ENCODE data around the gene FOXP4.

FOXP4 gene

DNA sequence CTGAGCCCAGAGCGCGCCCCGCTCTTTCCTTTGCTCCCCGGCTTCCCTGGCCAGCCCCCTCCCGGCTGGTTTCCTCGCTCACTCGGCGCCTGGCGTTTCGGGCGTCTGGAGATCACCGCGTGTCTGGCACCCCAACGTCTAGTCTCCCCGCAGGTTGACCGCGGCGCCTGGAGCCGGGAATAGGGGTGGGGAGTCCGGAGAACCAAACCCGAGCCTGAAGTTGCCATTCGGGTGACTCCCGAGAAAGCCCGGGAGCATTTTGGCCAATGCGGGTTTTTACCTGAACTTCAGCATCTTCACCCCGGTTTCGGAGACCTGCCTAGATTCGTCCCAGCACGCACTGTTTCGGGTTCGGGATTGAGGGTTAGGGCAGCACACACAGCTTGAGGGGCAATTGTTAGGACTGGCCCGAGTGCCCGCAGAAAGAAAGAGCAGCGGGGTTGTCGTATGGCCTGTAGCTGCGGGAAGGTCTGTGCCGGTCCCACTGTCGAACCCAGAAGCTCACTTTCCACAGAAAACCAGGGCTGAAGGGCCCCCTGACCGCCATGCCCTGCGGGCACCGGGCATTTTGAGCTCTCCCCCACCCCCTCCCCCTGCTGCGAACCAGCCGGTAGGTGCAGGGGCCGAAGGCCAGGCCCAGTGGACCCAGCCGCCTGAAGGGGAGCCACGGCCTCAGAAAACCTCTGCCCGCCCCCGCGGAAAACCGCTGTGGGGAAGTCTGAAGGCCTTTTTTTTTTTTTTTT is 2.1 kb downstream of the FOXP4 start:
- DNase-seq, result peak; percentile 43 to 47

DNA sequence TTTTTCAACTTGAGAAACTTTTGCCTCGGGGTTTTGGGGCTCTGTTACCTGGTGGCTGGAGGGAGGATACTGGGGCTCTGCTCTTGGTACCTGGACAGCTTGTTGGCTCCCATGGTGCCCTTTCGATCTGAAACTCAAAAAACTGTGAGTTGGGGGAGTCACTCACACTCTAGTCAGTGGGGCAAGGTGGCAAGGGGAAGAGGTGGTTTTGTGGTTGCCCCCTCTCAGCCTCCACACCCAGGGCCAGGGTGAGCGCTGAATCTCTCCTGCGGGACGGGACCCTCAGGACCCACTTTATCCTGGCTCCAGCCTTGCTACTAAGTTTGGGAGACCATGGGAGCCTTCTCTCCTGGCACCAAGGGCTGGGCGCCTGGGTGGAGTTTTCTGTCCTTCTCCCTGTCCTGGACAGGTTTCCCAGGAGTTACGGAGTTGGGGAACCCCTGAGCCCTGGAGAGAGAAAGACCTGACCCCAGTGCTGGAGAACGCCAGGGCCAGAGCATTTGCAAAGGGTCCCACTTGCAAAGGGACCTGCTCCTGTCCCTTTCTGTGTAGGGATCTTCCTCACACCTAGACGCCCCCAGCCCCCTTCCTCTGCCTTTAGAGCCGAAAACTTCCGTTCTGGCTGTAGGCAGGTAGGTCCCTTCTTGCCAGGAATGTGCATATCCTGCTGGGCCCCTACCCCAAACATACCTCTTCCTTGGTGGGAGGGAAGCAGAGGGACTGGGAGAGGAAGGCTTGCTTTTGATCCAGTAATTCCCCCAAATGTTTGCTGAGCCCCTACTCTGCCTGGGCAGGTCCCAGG is 2.9 kb downstream of the FOXP4 start:
- DNase-seq, result no peak

DNA sequence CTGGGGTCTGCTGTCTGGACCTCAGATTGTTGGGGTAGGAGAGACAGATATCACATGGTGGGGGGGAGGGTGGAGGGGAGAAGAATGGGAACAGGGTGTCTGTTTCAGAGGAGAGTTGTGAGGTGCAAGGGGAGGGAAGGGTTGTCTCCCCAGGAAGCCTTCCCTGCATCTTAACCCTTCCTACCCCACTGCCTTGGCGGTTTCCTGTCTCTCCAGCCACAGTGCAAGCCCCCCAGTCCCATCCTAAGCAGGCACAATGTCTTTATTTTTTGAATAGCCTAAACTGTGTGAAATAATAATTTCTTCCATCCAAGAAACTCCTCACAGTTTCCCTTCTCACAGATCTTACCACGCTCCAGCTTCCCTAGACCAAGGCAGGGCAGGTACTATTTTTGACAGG is 3.5 kb downstream of the FOXP4 start:
- no peak for DNase-seq

DNA sequence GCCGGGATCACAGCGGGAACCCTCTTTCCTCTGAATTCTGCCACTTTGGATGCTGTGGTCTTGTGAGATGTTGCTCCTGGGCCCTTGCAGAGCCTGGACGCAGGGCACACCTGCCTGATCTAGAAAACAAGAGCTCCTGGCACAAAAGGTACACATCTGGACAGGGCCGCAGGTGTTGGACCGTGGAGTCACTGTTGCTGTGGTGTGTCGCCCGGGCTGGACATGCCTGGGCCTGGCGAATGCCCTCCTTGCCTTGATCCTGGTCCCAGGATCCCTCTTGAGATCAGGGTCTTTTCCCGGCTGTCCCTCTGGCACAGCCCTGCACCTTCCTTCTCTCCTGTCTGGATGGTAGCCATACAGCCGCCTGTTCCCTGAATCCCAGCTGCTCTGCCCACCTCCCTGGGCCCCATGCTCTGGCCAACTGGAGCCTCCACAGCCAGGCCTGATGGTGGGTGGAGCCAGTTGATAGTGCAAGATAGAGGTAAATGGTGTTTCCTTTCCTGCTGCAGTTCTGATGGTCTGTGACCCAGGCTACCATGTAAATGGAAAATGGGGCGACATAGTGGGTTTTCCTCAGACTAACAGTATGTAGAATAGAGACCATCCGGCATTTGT is 5.0 kb downstream of the FOXP4 start:
- DNase-seq, result no peak

DNA sequence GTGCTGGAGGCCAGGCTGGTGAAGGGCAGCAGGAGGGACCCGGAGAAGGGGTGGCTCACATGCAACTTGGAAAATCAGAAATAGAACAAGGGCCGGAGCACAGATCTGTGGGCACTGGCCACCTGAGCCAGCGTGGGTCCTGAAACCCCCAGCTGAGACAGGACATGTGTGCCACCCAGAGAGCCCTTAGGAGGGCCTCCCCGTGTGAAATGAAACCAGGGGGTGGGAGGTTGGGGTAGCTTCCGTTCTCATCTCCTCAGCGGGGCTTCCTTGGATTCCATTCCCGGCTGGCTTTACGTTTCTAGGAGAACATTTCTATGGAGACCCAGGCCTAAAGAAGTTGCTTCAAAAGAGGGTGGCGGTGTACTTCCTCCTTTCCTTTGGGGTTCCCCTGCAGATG is 5.7 kb downstream of the FOXP4 start:
- DNase-seq, result no peak

DNA sequence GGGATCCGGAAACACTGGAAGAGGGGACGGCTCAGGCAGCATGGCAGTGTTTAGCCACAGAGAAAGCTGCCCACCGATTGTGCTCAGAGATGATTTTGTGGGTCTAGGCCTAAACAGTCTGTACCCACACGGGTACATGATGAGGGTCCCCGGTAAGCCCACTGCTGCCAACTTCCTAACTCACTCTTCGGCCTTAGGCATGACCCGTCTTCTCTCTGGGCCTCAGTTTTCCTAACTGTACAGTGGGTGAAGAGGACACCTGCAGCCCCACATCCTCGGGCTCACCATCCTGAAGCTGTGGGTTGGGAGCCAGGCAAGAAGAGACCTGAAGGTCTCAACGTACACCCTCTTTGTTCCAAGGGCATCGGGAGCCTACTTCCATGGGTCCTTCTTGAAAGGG is 6.5 kb downstream of the FOXP4 start:
- no peak for DNase-seq

DNA sequence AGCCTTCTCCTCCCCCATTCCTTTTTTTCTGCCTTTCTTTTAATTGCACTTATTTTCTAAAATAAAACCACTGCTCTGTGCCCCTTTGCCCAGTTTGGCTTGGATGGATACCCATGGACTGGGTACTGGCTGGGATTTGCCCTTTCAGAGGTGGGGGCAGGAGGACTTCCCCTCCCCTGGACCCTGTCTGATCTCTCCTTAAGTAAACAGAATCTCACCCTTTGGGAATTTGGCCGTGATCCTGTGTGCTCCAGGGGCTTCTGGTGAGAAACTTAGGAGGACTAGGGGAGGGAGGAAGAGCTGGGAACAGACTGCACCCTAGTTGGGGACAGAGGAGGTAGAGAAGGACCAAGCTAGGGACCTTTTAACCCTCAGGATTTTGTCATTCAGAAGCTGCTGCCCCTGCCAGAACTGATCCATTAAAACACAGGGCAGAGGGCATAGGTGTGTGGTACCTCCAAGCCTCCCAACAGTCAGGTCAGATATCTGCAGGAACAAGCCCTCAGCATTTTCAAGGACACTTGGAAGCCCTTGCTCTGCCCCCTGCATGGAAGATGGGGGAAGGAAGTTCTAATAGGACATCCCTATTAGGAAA is 7.3 kb downstream of the FOXP4 start:
- no peak for DNase-seq

DNA sequence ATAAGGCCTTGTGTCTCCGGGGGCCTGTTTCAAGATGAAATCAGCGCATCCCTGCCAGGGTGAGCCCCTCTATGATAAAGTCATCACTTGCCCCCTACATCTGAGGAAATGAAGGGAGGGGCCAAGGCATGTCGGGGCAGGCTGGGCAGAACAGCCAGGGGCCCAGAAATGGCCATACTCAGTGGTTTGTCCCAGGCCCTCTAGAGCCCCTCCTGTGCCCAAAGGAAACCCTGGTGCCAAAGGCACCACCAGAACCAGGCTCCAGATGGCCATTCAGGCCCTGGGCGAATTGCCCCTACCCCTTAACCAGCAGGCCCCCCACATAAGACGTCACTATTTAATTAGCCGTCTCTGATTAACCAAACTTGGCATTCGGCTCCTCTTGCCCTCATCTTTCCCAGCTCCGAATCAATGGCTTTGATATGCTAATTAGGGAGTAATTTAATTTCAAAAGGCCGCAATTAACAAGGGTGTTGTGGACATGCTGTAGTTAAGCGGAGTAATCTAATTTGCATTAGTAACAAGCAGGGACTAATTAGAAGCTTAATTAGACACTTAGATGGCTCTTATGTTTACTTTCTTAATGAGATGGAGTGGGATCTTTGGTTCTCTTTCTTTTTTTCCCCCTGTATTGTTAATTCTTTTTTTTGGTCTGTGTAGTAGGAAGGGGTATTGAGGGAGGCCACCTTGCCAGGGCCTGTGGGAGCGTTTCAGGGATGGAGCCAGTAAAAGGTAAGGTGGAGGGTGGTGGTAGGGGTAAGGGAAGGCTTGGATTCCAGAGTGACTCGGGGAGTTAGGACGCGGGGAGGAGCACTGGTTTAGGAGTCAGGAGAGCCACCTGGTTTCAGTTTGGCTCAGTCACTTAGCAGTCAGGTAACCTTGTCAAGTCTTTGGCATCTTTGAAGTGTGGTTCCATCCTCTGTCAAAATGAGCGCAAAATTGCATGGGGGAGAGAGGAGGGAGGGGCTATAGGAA is 9.4 kb downstream of the FOXP4 start:
- DNase-seq, result no peak

DNA sequence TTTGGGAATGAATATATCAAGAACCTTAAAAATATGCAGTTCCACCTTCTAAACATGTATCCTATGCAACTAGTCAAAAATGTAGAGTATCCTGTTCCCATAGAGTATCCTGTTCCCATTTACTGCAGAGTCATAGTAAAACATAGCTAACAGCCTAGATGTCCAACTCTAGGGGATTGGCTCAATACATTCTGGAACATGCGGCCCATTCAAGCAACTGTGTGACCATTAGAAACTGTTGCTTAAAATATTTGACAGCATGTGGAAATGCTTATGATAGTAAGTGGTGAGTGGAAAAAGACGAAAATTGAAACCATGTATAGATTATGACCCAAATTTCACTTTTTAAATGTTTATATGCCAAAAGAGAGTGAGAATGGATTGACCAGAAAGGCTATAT is 11.2 kb downstream of the FOXP4 start:
- DNase-seq, result no peak

DNA sequence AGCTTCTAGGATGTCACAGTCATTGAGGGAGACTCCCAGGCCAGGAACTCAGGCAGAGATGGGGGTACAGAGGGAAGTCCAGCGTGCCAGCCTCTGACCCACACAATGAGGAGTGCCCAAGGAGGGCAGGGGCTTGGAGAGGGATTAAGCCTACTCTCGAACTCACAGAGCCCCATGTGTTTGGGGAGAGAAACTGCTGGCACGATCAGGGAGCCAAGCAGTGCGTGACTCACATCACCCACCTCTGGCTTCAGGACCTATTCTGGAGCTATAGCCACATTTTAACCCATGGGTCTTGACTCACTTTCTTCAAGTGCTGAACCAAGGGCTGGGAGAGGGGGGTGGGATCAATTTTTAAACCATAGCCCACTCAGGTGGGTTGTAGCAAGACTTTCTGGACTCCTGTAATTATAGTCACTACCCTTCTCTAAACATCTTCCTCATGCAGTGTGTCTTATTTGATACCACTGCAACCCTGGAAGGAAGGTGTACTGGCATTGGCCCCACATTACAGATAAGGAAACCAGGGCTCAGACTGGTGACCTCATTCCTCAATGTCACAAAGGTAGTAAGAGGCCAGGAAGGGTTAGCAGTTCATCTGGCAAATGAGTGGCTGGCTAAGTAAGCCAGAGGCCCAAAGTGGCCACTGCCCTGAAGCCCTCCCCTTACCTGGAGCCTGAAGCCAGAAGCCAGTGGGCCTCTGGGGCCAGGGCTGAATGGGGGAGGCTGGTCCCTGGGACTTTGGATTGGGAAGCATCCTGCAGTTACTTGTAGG is 12.0 kb downstream of the FOXP4 start:
- DNase-seq, result no peak

DNA sequence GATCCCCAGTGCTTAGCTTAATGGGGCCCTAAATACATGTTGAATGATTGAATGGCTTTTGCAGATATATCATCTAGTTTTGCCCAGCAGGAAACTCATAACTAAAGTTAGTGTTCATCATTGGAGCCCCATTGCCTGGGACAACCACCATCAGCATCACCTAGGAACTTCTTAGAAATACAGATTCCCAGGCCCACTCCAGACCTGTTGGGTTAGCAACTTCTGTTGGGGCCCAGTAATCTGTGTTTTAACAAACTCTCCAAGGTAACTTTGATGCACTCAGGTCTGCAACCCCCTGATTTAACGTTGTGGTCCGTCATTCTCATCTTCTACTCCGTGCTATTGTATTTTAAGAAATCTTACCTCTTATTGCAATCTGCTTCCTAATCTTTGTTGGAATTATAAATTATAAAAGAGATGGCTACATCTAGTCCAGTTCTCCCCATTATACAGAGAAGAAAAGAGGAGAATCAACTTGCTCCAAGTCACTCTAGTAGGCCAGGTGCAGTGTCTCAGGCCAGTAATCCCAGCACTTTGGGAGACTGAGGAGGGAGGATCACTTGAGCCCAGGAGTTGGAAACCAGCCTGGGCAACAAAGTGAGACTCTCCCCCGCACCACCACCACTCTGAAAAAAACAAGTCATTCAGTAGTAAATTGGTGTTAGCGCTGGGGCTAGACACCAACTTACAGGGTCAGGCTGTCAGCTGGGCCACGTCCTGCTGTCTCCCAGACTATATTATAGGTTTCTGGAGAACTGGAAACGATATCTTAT is 13.7 kb downstream of the FOXP4 start:
- DNase-seq, result no peak

DNA sequence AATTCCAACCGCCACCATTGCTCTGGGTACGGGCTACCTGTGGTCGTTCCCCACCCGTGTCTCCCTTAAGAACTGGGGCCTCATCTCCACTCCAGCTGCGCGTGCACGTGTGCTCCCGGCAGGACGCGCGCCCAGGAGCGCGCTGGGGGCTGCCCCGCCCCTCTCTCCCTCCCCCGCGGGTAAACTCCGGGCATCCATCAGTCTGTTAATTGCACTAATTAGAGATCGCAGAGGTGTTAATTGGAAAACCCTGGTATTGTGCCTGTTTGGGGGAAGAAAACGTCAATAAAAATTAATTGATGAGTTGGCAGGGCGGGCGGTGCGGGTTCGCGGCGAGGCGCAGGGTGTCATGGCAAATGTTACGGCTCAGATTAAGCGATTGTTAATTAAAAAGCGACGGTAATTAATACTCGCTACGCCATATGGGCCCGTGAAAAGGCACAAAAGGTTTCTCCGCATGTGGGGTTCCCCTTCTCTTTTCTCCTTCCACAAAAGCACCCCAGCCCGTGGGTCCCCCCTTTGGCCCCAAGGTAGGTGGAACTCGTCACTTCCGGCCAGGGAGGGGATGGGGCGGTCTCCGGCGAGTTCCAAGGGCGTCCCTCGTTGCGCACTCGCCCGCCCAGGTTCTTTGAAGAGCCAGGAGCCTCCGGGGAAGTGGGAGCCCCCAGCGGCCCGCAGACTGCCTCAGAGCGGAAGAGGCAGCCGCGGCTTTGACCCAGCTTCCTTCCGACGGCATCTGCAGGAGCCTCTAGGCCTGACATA is 14.4 kb downstream of the FOXP4 start:
- DNase-seq, result peak; percentile 63 to 70

DNA sequence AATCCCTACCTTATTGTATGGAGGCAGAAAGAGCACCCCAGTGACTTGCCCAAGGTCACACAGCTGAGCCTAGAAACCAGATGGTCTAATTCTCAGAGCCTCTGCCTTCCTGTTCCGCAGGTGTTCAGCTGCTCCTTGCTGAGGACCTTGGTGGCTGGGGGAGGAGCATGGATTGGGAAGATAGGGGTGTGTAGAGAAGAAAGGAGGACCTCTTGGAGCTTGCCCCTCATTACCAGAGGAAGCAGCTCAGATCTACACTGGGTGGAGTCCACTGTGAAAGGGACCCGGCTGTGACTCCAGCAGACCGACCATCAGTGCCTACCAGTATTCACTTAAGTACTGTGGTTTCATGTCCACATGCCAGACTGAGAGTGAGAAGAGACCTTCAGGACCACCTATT is 15.2 kb downstream of the FOXP4 start:
- no peak for DNase-seq

DNA sequence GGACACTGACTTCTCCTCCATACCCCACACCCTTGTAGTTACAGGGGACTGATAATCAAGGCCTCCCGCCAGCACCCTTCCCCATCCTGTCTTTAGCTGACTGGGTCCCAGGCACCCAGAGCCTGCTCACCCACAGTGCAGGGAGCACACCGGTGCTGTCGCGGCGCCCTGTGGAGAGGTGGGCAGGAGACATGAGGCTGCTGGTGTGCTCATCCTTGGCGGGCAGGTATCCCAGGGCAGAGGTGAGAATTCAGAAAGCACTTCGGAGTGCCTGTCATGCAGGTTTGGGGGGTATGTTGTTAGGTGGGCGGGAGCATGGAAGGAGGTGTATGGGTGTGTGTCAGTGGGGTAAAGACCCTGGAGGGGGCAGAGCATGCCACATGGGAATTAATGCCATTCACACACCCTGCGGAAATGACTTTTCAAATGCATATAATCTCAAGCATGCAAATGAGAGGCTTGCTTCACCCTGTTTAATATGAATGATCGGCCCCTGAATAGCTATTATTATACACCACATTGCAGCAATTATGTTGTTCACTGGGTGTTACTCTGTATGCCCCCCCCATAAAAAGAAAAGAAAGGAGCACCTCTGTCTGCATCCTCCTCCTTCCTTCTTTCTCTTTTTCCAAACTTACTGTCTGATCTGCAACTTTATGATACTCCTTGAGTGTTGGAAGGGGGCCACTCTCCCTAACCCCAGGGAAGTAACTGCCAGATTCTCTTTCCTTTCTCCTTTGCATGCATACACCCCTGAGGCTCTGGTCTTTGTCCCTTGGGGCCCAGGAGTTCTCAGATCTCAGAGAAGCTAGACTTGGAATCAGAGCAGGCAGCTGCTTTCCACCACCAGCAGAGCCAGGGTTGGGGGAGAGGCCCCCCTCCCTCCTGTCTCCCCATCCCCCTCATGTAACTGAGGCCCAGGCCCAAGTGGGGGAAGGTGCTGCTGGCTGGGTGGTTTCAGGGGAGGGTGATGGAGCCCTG is 16.0 kb downstream of the FOXP4 start:
- DNase-seq, result no peak

DNA sequence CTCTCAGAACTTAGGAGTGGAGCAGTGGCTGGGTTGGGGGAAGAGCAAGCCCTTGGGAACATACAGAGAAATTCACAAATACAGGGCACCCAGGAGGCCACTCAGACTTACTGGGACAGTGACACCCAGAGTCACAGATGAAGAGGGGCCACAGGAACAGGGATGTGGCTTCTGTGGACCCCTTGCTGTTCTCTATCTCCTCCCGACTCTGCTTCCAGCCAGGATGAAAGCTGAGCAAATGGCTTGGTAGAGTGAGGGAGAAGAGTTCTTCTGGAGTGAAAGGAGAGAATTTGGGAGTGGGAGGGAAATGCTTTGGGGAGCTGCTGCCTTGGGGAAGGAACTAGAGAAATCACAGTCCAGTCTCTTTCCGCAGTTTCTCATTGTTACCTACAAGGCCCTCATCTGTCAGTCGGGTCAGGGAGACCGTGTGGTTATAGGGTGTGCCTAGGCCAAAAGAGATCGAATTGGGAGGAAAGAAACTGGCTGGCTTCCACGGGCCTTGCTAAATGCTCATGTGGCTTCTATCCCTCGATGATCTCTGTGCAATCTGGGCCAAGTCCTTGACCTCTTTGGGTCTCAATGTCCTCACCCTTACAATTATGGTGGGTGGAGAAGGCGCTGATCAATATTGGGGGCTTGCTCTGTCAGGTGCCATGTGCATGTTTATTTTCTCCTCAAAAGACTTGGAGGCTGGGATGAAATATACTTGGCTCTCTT is 17.0 kb downstream of the FOXP4 start:
- no peak for DNase-seq

DNA sequence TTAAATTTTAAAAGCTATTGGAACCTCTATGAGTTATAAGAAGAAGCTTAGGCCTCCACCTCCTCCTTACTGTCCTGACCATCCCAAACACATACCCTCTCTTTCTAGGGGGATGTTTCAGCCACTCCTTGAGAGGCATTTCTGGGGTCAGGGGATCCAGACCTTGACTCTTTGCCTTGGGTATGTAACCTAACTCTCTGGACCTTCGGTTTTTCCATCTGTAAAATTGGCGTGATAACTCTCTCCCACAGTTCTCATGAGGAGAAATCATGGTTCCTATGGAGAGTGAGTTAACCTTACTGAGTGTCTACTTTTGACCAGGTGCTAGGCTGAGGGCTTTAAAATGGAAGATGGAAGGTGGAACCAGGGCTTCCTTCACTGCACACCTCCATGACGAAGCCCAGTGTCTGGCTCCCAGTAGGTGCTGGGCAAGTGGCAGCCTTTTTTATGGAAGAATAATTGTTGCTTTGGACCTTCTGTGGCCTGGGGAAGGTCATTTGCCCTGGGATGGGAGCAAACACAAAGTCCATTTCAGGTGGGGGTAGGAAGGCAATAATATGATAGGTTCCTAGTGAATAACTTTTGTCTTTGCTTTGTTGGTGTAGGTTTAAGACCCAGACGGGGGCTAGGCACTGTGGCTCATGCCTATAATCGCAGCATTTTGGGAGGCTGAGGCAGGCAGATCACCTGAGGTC is 18.4 kb downstream of the FOXP4 start:
- no peak for DNase-seq

DNA sequence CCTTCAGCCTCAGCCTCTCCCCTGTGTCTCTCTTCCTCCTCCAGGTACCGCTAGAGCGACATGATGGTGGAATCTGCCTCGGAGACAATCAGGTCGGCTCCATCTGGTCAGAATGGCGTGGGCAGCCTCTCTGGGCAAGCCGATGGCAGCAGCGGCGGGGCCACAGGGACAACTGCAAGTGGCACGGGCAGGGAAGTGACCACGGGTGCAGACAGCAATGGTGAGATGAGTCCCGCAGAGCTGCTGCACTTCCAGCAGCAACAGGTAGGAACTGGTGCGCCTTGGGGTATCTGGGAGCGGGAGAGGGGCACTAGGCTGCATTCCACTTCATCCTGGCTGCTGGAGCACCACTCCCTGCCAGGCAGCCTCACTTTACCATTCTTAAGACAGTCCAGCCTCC is 19.5 kb downstream of the FOXP4 start:
- DNase-seq, result no peak

All from stimulated activated CD4-positive, alpha-beta T cell treated with anti-CD3 and anti-CD28 coated beads, Interleukin-2, amount 100 ng/mL, for 48 hours (primary cell).